ENCODE data around the gene CLIC3.

DNA sequence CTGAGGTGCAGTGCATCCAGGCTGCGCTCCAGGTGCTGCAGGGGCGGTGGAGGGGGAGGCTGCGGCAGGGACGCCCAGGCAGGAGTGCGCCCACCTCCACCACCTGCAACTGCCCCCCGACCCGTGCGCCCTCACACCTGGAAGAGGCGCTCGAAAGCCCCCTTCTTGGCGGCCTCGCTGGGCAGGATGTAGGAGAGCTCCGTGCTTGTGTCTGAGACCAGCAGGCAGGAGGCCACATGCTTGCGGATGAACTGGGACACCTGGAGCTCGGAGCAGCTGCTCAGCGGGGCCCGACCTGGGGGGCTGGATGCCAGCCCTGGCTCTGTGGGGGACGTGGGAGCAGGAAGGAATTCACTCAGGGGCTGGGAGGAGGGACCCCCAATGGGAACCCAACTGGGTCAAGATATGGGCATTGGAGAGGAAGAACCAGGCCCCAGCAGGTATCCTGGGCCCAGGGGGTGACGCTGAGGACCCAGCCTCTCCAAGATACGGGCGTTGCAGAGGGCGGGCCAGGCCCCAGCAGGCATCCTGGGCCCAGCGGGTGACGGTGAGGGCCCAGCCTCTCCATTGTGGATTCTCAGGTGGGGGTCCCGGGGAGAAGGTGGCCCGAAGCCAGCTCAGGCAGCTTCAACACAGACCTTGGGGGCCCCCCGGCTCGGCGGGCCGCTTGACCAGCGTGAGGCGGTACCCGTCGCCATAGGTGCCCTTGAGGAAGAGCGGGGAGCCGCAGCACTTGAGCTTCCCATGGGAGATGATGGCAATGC lies 18.6 kb upstream of the CLIC3 start:
- no peak for TF ChIP-seq EZH2 (IDR thresholded peaks at IDR 0.05; ENCODE audit: low read depth)
- TF ChIP-seq, protein P1, sequence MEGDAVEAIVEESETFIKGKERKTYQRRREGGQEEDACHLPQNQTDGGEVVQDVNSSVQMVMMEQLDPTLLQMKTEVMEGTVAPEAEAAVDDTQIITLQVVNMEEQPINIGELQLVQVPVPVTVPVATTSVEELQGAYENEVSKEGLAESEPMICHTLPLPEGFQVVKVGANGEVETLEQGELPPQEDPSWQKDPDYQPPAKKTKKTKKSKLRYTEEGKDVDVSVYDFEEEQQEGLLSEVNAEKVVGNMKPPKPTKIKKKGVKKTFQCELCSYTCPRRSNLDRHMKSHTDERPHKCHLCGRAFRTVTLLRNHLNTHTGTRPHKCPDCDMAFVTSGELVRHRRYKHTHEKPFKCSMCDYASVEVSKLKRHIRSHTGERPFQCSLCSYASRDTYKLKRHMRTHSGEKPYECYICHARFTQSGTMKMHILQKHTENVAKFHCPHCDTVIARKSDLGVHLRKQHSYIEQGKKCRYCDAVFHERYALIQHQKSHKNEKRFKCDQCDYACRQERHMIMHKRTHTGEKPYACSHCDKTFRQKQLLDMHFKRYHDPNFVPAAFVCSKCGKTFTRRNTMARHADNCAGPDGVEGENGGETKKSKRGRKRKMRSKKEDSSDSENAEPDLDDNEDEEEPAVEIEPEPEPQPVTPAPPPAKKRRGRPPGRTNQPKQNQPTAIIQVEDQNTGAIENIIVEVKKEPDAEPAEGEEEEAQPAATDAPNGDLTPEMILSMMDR (conservative IDR thresholded peaks at IDR 0.05), result no peak
